Kidney (tissue), 14 donors: ENCODE data around the gene HES1. TPM values are rescaled to one million over a fixed set of nuclear protein-coding genes. Genes with fewer than 3 reads are reported as not detected.

Experiments used
- DNase-seq, 5 donors: peaks; one replicate each; pipeline ENCODE4 v3.0.0-alpha.2; 2013 to 2020
- FAIRE-seq: peaks from 2 replicates; lab custom pipeline; 2012; peaks lifted over from hg19 to GRCh38; lab: Jason Lieb, UNC
- H3K27ac ChIP-seq, 2 donors: one replicate each; pipeline ENCODE4 v1.7.0; 2013; ENCODE audit warnings: low read depth in 2 of 2, low read length in 2 of 2, inconsistent platforms in 1 of 2
- H3K27me3 ChIP-seq: one replicate; pipeline ENCODE4 v1.7.1; 2013; ENCODE audit warnings: low read length, inconsistent platforms; ENCODE audit not compliant: control insufficient read depth, insufficient read depth
- H3K36me3 ChIP-seq, 3 donors: one replicate each; pipeline versions ENCODE4 v1.7.0 to v1.7.1; 2013; ENCODE audit warnings: low read length in 3 of 3, control low read depth in 1 of 3, inconsistent platforms in 1 of 3; ENCODE audit not compliant: insufficient read depth in 3 of 3, control insufficient read depth in 2 of 3
- H3K4me1 ChIP-seq, 3 donors: one replicate each; pipeline versions ENCODE4 v1.7.0 to v1.7.1; 2013; ENCODE audit warnings: low read length in 3 of 3, inconsistent platforms in 1 of 3, low read depth in 1 of 3; ENCODE audit not compliant: control insufficient read depth in 2 of 3, insufficient read depth in 2 of 3
- H3K4me3 ChIP-seq, 3 donors: one replicate each; pipeline versions ENCODE4 v1.7.0 to v1.8.1; 2013; ENCODE audit warnings: low read length in 3 of 3, control low read depth in 1 of 3, inconsistent platforms in 1 of 3
- H3K9ac ChIP-seq, 3 donors: one replicate each; pipeline versions ENCODE4 v1.7.0 to v1.7.1; 2013; ENCODE audit warnings: low read length in 3 of 3, control low read depth in 1 of 3, inconsistent platforms in 1 of 3
- H3K9me3 ChIP-seq, 3 donors: one replicate each; pipeline versions ENCODE4 v1.7.0 to v1.7.1; 2013; ENCODE audit warnings: low read length in 3 of 3, control low read depth in 1 of 3, inconsistent platforms in 1 of 3; ENCODE audit not compliant: control insufficient read depth in 2 of 3, insufficient read depth in 1 of 3
- CTCF ChIP-seq: IDR thresholded peaks from 3 replicates; pipeline ENCODE4 v1.5.1; 2012; ENCODE audit warnings: mild to moderate bottlenecking, moderate library complexity, borderline replicate concordance; ENCODE audit not compliant: insufficient read depth; ENCODE audit errors: extremely low read depth
- intact Hi-C: fragments of 100-400 bp; cut with DNase I; formaldehyde crosslinking; loops from one replicate; pipeline ENCODE4 v1.11.1; 2022
- polyA plus RNA-seq: library from polyadenylated mRNA; stranded (reverse); fragments of 350-450 nt; fragmentation: Illumina TruSeq; extraction: RNeasy Lipid Tissue Mini Kit (QIAGEN cat#74804); gene quantifications from one replicate; pipeline ENCODE4 v1.2.3, GENCODE V29; 2014; ENCODE audit warnings: low read depth, low replicate concordance; ENCODE audit not compliant: insufficient read depth
- total RNA-seq: library from RNA; stranded (reverse); fragmentation: NEBNext Ultra II Directional; extraction: Animal tissue kit (Norgen Biotek cat#: 25700); gene quantifications from one replicate; pipeline ENCODE4 v1.2.1, GENCODE V29; 2021
- donor health status: control.
- donor health status: control.
- donor health status: control.
- donor health status: control.
- donor health status: control.
- donor health status: DM: yes; HTN: yes; CAD: no.
- donor health status: Normal renal cell carcinoma (clear cell type).

HES1 gene
- total and polyA plus RNA-seq, 2 donors from 2014 or later: 44.3 to 77.4 TPM

DNA sequence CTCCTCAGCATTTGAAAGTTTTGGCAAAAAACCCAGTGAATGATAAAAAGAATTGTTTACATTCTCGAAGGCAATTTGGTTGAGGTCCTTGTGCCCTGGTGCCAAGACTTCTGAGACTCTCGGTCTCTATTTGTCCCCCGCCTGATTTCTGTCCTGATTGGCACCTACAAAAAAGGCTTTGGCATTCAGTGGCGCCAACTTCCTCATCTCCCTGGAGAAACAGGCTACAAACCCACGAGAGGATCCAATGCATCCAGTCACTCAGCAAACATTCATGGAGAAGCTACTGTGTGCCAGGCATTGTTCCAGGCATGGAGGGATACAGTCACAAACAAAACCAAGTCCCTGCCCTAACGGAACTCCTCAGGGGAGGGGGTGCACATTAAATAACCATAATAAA, 42.7 kb downstream of the HES1 start:
- no peaks in the 10 kb centered on the region for H3K9me3 ChIP-seq
- FAIRE-seq (no peak), DNase-seq (no peak)
- no peak overlapping the region for H3K9ac ChIP-seq
- H3K27me3 ChIP-seq: no peaks in the 10 kb centered on the region
- no peak overlapping the region for H3K27ac ChIP-seq
- H3K4me3 ChIP-seq: no peak overlapping the region
- no peaks in the 10 kb centered on the region for H3K36me3 ChIP-seq
- H3K4me1 ChIP-seq: peaks cover 0 to 8% (median 4%) of the 10 kb centered on the region in 3 donors
- no peak for TF ChIP-seq CTCF
- intact Hi-C loops: no loop called here

DNA sequence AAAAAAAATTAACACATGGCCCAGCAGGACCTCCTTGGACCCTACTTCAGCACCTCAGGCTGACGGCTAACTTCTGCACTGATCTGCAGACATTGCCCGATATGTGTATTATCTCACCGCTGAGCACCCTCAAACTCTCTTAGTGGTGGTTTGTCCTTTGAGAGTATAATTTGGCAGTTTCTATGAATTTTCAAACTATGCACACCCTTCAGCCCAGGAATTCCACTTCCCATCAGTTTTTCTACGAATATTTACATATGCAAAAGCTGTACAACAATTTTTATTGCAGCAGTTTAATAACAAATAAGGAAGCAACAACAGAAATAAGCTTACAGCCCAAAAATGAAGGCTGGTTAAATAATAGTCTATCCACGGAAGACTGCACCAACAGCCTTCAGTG, 44.6 kb downstream of the HES1 start:
- intact Hi-C loops: no loop called here
- TF ChIP-seq CTCF: no peak
- H3K9ac ChIP-seq: no peak overlapping the region
- no peak overlapping the region for H3K27ac ChIP-seq
- FAIRE-seq (no peak), DNase-seq (no peak)
- no peaks in the 10 kb centered on the region for H3K36me3 ChIP-seq
- H3K27me3 ChIP-seq: no peaks in the 10 kb centered on the region
- peaks cover 6 to 10% (median 9%) of the 10 kb centered on the region in 3 donors for H3K4me1 ChIP-seq
- H3K4me3 ChIP-seq: no peak overlapping the region
- no peaks in the 10 kb centered on the region for H3K9me3 ChIP-seq

GRCh38 chr3:194181612-194182529, 45.9 kb downstream of the HES1 start:
- no peak overlapping the region for H3K9ac ChIP-seq
- no peaks in the 10 kb centered on the region for H3K9me3 ChIP-seq
- no peak overlapping the region for H3K27ac ChIP-seq
- H3K27me3 ChIP-seq: no peaks in the 10 kb centered on the region
- intact Hi-C loops: no loop called here
- H3K4me1 ChIP-seq: peaks cover 6 to 10% (median 8%) of the 10 kb centered on the region in 3 donors
- TF ChIP-seq CTCF: no peak
- FAIRE-seq: no peak
- no peak for DNase-seq
- no peaks in the 10 kb centered on the region for H3K36me3 ChIP-seq
- no peak overlapping the region for H3K4me3 ChIP-seq
